MM.1S (cell line): ENCODE data around the gene CSH2.
"Not testable (repeated sequence)": the region's sequence is repeated elsewhere in the genome, so short reads cannot be mapped to it uniquely, and the experiment has no call there.

Experiments used
- EZH2phosphoT487 ChIP-seq: fragments of 300-600 bp; sonication (generic); IDR thresholded peaks from 2 replicates; pipeline ENCODE4 v1.6.1; 2018; ENCODE audit warnings: antibody characterized with exemption, low read length
- TF ChIP-seq, protein P1 (sequence below): fragments of 300-600 bp; sonication (generic); IDR thresholded peaks from 2 replicates; pipeline ENCODE4 v1.5.1; 2016; ENCODE audit warnings: antibody characterized with exemption, low read length, mixed read lengths

DNA sequence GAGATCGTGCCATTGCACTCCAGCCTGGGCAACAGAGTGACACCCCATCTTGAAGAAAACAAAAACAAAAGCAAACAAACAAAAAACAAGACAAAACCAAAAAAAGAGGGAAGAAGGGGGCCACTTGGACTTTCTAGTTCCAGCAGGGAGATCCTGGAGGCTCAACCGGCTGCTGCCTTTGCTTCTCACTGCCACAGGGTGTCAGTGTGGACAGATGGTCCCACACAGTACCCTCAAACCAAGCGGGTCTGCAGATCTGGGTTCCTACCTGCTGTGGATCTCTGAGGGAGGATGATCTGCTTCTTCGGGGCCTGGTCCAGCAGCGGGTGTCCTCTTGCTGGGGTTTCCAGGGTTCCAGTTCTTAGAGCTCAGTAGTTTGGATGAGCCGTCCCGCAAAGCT is 6.9 kb downstream of the CSH2 start:
- TF ChIP-seq, protein P1, sequence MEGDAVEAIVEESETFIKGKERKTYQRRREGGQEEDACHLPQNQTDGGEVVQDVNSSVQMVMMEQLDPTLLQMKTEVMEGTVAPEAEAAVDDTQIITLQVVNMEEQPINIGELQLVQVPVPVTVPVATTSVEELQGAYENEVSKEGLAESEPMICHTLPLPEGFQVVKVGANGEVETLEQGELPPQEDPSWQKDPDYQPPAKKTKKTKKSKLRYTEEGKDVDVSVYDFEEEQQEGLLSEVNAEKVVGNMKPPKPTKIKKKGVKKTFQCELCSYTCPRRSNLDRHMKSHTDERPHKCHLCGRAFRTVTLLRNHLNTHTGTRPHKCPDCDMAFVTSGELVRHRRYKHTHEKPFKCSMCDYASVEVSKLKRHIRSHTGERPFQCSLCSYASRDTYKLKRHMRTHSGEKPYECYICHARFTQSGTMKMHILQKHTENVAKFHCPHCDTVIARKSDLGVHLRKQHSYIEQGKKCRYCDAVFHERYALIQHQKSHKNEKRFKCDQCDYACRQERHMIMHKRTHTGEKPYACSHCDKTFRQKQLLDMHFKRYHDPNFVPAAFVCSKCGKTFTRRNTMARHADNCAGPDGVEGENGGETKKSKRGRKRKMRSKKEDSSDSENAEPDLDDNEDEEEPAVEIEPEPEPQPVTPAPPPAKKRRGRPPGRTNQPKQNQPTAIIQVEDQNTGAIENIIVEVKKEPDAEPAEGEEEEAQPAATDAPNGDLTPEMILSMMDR, result not testable (repeated sequence)
- TF ChIP-seq EZH2phosphoT487, result not testable (repeated sequence)
